Gastrocnemius medialis (tissue), 4 donors: Measurements from ENCODE around the gene NSRP1. TPM values are rescaled to one million over a fixed set of nuclear protein-coding genes. Genes with fewer than 3 reads are reported as not detected.

Experiments
- ATAC-seq, 2 donors: fragments of 150-250 bp; one replicate each; pipeline ENCODE4 v1.9.1; 2016
- DNase-seq, 2 donors: peaks; one replicate each; pipeline ENCODE4 v3.0.0-alpha.2; 2019
- H3K27ac ChIP-seq, 4 donors: fragments of 200-600 bp; sonication (generic); 1 replicate in 1 of 4; 2 replicates in 3 of 4; pipeline ENCODE4 v1.5.1; 2016 to 2018; ENCODE audit warnings: mild to moderate bottlenecking in 2 of 4, moderate library complexity in 1 of 4
- H3K27me3 ChIP-seq, 3 donors: fragments of 200-600 bp; sonication (generic) in 2 of 3; 1 replicate in 1 of 3; 2 replicates in 2 of 3; pipeline versions ENCODE4 v1.5.1 to v1.6.0; 2016 to 2019; ENCODE audit warnings: mild to moderate bottlenecking in 1 of 3, moderate library complexity in 1 of 3
- H3K36me3 ChIP-seq, 2 donors: fragments of 200-600 bp; sonication (generic) in 1 of 2; one replicate each; pipeline ENCODE4 v1.5.1; 2017 to 2018
- H3K4me1 ChIP-seq, 2 donors: fragments of 200-600 bp; sonication (generic) in 1 of 2; one replicate each; pipeline ENCODE4 v1.5.1; 2016 to 2017; ENCODE audit warnings: mild to moderate bottlenecking in 2 of 2
- H3K4me3 ChIP-seq, 4 donors: fragments of 200-600 bp; sonication (generic) in 3 of 4; 1 replicate in 1 of 4; 2 replicates in 3 of 4; pipeline ENCODE4 v1.5.1; 2016 to 2019; ENCODE audit warnings: mild to moderate bottlenecking in 2 of 4
- H3K9me3 ChIP-seq, 3 donors: fragments of 200-600 bp; sonication (generic) in 2 of 3; 1 replicate in 1 of 3; 2 replicates in 2 of 3; pipeline ENCODE4 v1.5.1; 2016 to 2019
- CTCF ChIP-seq, 5 experiments: fragments of 450-650 bp in 3 of 5; fragments of 200-600 bp in 2 of 5; sonication (generic) in 2 of 5; IDR thresholded peaks in 4 of 5; conservative IDR thresholded peaks in 1 of 5; 1 replicate in 4 of 5; 2 replicates in 1 of 5; pipeline ENCODE4 v1.5.1; 2016 to 2019; ENCODE audit warnings: antibody characterized with exemption in 5 of 5, mild to moderate bottlenecking in 3 of 5, moderate library complexity in 3 of 5
- POLR2A ChIP-seq, 2 donors: fragments of 450-650 bp; IDR thresholded peaks; one replicate each; pipeline ENCODE4 v1.6.1; 2017; ENCODE audit warnings: antibody characterized with exemption in 2 of 2, mild to moderate bottlenecking in 2 of 2, moderate library complexity in 2 of 2
- in situ Hi-C, 4 donors: fragments of 200-750 bp; cut with MboI; loops; one replicate each; pipeline versions ENCODE4 v1.15.0 to v1.8.0; 2017; ENCODE audit warnings: low sequenced_read_pairs in 4 of 4
- intact Hi-C: fragments of 100-400 bp; cut with DNase I; formaldehyde crosslinking; loops from one replicate; pipeline ENCODE4 v1.15.1; 2023; ENCODE audit warnings: low total_unique reads
- total RNA-seq, 4 donors: library from RNA; depleted of rRNA; stranded (reverse); fragments of >200 nt; gene quantifications; one replicate each; pipeline versions ENCODE4 v1.1.0 to v1.2.3, GENCODE V29; 2016

The NSRP1 gene
- total RNA-seq, 4 donors from 2014 or later, result 7.4 to 13.3 (median 11.0) TPM

DNA sequence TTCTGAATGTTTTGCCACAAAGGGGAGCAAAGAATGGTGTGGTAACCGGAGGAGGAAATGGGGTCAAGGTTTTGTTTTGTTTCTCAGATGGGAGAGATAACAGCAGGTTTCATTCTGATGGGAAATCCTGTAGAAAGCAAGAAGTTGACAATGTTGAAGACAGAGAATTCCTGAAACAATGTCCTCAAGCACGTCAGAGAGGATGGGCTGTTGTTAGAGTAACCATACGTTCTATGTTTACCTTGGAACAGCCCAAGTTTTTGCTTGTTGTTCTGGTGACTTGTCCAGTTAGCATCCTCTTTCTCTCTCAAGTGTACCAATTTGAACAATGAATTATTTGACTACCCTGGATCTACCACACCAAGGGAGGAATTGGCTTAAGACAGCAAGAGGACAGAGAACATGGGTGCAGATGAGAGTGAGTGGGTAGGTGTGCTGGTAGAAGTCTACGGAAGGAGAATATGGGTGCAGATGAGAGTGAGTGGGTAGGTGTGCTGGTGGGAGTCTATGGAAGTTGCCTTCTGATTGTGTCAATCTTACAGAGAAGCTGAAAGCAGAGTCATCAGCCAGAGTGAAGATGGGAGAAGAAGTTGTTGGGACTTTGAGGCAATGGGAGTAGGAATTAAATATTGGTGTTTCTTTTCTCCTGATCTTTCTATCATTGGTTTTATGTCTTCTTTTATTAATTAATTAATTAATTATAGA, 14.8 kb upstream of the NSRP1 start:
- Histone ChIP-seq H3K36me3 (no peaks in the 10 kb centered on the region), H3K4me1 (no peaks in the 10 kb centered on the region), H3K4me3 (no peak overlapping the region), H3K27ac (no peak overlapping the region), H3K9me3 (no peaks in the 10 kb centered on the region), H3K27me3 (no peaks in the 10 kb centered on the region)
- in situ Hi-C loops (loop anchor here in 2 of 4 donors (10.0 to 25.0 kb wide), 2 partner anchors 173 to 185 kb away; partner anchors contain the start of gene BLMH (in 1 of the 2)), intact Hi-C loops (loop anchor here (10.0 kb wide), 2 partner anchors 133 to 233 kb away; partner anchors contain the start of genes SLC6A4 and TMIGD1)
- no peak for ATAC-seq
- TF ChIP-seq CTCF (IDR thresholded peaks at IDR 0.05 in 4 of 5, conservative IDR thresholded peaks at IDR 0.05 in 1 of 5), result no peak
- no peak for TF ChIP-seq POLR2A (IDR thresholded peaks at IDR 0.05)
- no peak for DNase-seq

- H3K27me3 ChIP-seq, result no peaks in the 10 kb centered on the region
- no peak for TF ChIP-seq CTCF (IDR thresholded peaks at IDR 0.05 in 4 of 5, conservative IDR thresholded peaks at IDR 0.05 in 1 of 5)
- no peak for TF ChIP-seq POLR2A (IDR thresholded peaks at IDR 0.05)
- H3K27ac ChIP-seq, result no peak overlapping the region
- no peaks in the 10 kb centered on the region for H3K9me3 ChIP-seq
- no peak for ATAC-seq
- in situ Hi-C loops, result loop anchor here in 2 of 4 donors (10.0 to 25.0 kb wide), 2 partner anchors 171 to 183 kb away; partner anchors contain the start of gene BLMH (in 1 of the 2)
- H3K36me3 ChIP-seq, result no peaks in the 10 kb centered on the region
- DNase-seq, result no peak
- H3K4me1 ChIP-seq, result no peaks in the 10 kb centered on the region
- intact Hi-C loops, result loop anchor here (1.0 to 10.0 kb wide), 3 partner anchors 131 to 231 kb away; partner anchors contain the start of genes SLC6A4 and TMIGD1
- no peak overlapping the region for H3K4me3 ChIP-seq
Measured at GRCh38 chr17:30103921-30104320, 12.7 kb upstream of the NSRP1 start.

DNA sequence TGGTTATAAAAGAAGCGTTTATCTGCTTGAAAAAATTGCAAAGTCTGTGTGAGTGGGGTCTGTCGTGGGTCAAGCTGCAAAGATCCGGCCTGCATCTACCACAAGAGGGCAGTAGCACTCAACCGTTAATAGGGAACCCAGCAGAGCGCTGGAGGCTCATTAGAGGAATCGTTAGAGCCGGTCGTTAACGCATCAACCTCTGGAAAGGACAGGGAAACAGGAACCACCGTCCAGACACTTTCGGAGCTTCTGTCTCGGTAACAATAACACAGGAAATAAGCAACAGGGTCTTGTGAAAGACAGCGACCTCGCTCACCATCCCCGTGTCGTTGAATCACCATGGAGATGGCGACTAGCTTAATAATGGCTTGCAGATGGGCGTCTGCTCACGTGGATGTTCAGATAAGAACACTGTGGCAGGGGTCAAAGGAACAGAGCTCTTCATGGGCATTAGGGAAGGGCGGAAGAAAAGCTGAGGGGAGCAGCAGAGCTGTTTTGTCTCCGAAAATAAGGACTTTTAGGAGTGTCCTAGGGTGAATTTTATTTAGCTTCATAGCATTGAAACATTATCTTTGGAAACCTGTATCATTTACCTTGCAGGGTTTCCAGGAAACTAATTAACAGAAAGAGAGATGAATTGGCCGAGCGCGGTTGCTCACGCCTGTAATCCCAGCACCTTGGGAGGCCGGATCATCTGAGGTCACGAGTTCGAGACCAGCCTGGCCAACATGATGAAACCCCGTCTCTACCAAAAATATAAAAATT, 11.9 kb upstream of the NSRP1 start:
- in situ Hi-C loops, result loop anchor here in 2 of 4 donors (10.0 to 25.0 kb wide), 2 partner anchors 170 to 183 kb away; partner anchors contain the start of gene BLMH (in 1 of the 2)
- peak overlapping the region; percentile 30 to 46 (median 42) for H3K4me3 ChIP-seq
- H3K4me1 ChIP-seq, result no peaks in the 10 kb centered on the region
- TF ChIP-seq POLR2A (IDR thresholded peaks at IDR 0.05) (no peak), CTCF (IDR thresholded peaks at IDR 0.05 in 4 of 5, conservative IDR thresholded peaks at IDR 0.05 in 1 of 5) (peak; percentile 50 to 88 (median 71))
- H3K9me3 ChIP-seq, result no peaks in the 10 kb centered on the region
- ATAC-seq (peak; percentile 86 to 94), DNase-seq (peak; percentile 51 to 60)
- no peaks in the 10 kb centered on the region for H3K27me3 ChIP-seq
- H3K27ac ChIP-seq, result no peak overlapping the region
- intact Hi-C loops, result loop anchor here (1.0 to 10.0 kb wide), 3 partner anchors 130 to 230 kb away; partner anchors contain the start of genes SLC6A4 and TMIGD1
- H3K36me3 ChIP-seq, result no peaks in the 10 kb centered on the region

- ATAC-seq, result no peak
- Histone ChIP-seq H3K27me3 (no peaks in the 10 kb centered on the region), H3K4me1 (peaks cover 5% of the 10 kb centered on the region in 2 donors), H3K9me3 (no peaks in the 10 kb centered on the region), H3K4me3 (no peak overlapping the region), H3K36me3 (no peaks in the 10 kb centered on the region), H3K27ac (no peak overlapping the region)
- in situ Hi-C loops (loop anchor here in 1 of 4 donors (25.0 kb wide), 1 partner anchor 175 kb away; the partner anchor contains the start of gene BLMH), intact Hi-C loops (loop anchor here (10.0 kb wide), 1 partner anchor 718 kb away; the partner anchor contains the start of gene TAOK1)
- DNase-seq, result no peak
- no peak for TF ChIP-seq POLR2A (IDR thresholded peaks at IDR 0.05)
- no peak for TF ChIP-seq CTCF (IDR thresholded peaks at IDR 0.05 in 4 of 5, conservative IDR thresholded peaks at IDR 0.05 in 1 of 5)
Measured at GRCh38 chr17:30112794-30113193, 3.8 kb upstream of the NSRP1 start.
